ENCODE measurements around the gene CPSF6.

The CPSF6 gene

DNA sequence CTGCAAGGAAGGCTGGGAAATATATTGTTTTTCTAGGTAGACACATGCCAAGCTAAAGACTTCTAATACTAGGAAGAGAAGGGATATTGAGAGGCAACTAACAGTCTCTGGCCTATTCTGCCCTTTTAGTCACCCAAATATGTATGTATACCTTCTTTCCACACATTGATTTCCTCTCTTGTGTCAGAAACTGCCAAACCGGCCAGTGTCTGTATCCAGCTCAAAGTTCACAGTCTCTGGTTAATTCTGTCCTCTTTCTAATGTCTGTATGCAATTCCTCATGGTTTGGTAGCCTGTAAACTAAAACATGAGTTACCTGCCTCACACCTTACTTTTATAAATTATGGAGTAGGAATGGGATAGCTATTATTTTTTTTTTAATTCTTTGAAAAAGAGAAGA lies 25.2 kb upstream of the CPSF6 start:
- H3K4me1 ChIP-seq = no peaks in the 10 kb centered on the region
- no peak overlapping the region for H3K4me3 ChIP-seq
- no peak overlapping the region for H3K27ac ChIP-seq
- H3K9me3 ChIP-seq = no peaks in the 10 kb centered on the region
- no peaks in the 10 kb centered on the region for H3K36me3 ChIP-seq
- TF ChIP-seq, protein P1, sequence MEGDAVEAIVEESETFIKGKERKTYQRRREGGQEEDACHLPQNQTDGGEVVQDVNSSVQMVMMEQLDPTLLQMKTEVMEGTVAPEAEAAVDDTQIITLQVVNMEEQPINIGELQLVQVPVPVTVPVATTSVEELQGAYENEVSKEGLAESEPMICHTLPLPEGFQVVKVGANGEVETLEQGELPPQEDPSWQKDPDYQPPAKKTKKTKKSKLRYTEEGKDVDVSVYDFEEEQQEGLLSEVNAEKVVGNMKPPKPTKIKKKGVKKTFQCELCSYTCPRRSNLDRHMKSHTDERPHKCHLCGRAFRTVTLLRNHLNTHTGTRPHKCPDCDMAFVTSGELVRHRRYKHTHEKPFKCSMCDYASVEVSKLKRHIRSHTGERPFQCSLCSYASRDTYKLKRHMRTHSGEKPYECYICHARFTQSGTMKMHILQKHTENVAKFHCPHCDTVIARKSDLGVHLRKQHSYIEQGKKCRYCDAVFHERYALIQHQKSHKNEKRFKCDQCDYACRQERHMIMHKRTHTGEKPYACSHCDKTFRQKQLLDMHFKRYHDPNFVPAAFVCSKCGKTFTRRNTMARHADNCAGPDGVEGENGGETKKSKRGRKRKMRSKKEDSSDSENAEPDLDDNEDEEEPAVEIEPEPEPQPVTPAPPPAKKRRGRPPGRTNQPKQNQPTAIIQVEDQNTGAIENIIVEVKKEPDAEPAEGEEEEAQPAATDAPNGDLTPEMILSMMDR (IDR thresholded peaks at IDR 0.05) = no peak
- DNase-seq = no peak
- intact Hi-C loops (cut with DNase I; ENCODE audit: low total_unique reads) = no loop called here
- H3K27me3 ChIP-seq = no peaks in the 10 kb centered on the region

DNA sequence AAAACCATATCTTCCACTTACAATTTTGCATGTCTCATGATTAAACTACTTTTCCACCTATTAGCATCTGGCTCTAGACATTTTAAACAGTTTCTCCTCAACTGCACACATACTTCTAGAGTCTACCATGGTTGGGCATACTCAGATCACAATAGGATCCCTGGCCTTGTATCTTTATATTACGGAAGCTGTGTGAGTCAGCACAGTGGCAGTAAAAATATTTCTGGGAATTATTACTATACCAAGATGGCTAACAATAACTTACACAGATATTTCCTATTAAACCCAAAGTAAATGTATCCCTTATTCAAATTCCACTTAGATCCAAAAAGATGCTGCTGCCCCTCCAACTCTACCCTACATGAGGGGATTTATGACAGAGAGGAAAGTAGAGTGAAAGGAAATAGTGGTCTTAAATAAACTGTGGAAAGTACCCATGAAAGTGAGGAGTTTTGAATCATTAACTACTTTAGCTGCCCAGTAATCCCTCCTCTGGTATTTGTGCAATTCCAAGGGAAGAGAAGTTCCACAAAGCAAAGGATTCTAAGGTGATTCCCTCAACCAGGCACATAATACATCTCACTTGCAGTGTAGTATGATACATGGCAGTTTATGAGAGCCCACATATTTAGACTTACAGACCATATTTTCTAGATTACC lies 14.0 kb upstream of the CPSF6 start:
- no peaks in the 10 kb centered on the region for H3K4me1 ChIP-seq
- TF ChIP-seq, protein P1 (IDR thresholded peaks at IDR 0.05) = no peak
- H3K27me3 ChIP-seq = no peaks in the 10 kb centered on the region
- no peak overlapping the region for H3K27ac ChIP-seq
- intact Hi-C loops (cut with DNase I; ENCODE audit: low total_unique reads) = no loop called here
- H3K36me3 ChIP-seq = no peaks in the 10 kb centered on the region
- H3K9me3 ChIP-seq = no peaks in the 10 kb centered on the region
- H3K4me3 ChIP-seq = no peak overlapping the region
- no peak for DNase-seq

DNA sequence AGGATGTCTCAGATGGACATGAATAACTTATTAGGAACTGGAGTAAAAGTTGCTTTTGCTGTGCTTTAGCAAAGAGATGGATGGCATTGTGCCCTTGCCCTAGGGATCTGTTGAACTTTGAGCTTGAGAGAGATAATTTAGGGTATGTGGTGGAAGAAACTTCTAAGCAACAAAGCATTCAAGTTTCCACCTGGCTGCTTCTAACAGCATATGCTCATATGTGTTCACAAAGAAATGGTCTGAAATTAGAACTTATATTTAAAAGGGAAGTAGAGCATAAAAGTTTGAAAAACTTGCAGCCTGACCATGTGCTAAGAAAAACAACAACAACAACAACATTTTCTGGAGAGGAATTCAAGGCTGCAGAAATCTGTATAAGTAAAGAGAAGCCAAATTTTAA lies 7.9 kb upstream of the CPSF6 start:
- H3K4me3 ChIP-seq = no peak overlapping the region
- no peaks in the 10 kb centered on the region for H3K27me3 ChIP-seq
- H3K9me3 ChIP-seq = peaks cover 0 to 9% (median 4%) of the 10 kb centered on the region in 3 donors
- no peaks in the 10 kb centered on the region for H3K36me3 ChIP-seq
- H3K27ac ChIP-seq = no peak overlapping the region
- intact Hi-C loops (cut with DNase I; ENCODE audit: low total_unique reads) = no loop called here
- TF ChIP-seq, protein P1 (IDR thresholded peaks at IDR 0.05) = no peak
- no peak for DNase-seq
- no peaks in the 10 kb centered on the region for H3K4me1 ChIP-seq

DNA sequence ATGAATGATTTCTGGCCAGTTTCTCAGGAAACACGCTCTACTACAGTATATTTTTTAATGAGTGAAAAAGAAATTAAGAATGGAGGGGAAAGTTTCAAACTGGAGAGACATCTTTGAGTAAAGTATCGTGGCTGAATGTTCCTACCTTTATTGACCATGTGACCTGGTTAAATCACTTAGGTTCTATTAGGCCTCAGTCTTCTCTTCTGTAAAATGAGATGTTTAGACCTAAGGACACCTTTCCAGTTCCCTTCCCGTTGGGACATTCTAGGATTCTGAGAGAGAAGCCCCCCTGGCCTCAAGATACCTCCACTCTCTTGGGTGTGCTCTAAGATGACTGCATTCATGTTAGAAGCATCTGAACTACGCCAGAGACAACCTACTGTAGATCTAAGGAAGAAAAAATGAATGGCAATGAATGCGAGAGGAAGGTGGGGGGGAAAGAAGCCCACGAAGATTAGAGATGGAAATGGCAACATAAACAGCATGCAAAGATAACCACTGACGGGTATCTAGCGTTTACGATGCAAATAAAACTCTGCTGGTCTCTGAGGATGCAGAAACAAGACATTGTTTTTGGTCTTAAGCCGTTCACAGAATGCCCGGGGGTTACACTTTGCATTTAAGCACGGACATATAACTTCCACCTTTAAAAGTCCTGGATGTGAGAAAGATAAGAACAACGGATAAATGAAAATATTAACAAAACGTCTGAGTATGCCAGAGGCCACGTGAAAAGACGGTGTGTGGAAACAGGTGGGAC lies 599 bp upstream of the CPSF6 start:
- Histone ChIP-seq H3K27ac (peak overlapping the region; percentile 86 to 92), H3K36me3 (no peaks in the 10 kb centered on the region), H3K4me3 (peak overlapping the region; percentile 66 to 91), H3K4me1 (peaks cover 0 to 33% (median 12%) of the 10 kb centered on the region in 4 donors), H3K27me3 (no peaks in the 10 kb centered on the region), H3K9me3 (no peaks in the 10 kb centered on the region)
- DNase-seq = no peak
- intact Hi-C loops (cut with DNase I; ENCODE audit: low total_unique reads) = loop anchor here (5.0 kb wide), 1 partner anchor 349 kb away; the partner anchor contains the start of gene CCT2
- TF ChIP-seq, protein P1 (IDR thresholded peaks at IDR 0.05) = no peak

DNA sequence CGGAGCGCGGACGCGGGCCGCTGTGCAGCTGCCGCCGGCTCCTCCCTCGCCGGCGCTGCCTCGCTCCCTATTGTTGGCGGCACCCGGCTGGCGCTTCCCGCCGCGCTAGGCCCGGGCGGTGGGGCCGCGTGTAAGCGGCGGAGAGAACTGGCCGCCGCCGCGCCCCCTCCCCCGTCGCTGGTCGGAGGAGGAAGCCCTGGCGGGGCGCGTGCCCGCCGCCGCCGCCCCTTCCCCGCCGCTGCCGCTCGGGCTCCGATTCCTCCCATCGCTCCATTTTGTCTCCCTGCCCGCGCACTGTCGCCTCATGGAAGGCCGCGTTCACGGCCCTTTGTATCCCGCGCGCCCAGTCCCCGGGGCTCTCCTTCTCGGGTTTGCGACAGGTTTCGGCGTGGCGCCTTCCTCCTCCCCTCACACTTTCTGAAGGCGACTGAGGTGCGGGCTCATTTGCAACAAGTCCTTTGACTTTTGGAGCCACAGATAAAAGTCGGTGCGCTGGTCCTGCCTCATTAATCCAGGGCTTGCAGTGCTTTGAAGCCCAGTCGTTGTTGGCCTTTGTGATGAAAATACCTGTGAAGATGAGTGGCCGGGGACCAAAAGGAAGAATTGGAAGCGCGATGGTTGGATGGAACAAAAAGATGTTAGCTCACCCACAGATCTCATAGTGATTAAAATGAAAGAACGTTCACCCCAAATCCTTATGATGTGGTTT lies 707 bp downstream of the CPSF6 start:
- TF ChIP-seq, protein P1 (IDR thresholded peaks at IDR 0.05) = no peak
- Histone ChIP-seq H3K36me3 (no peaks in the 10 kb centered on the region), H3K4me1 (peaks cover 0 to 43% (median 12%) of the 10 kb centered on the region in 4 donors), H3K27me3 (no peaks in the 10 kb centered on the region), H3K9me3 (no peaks in the 10 kb centered on the region), H3K27ac (peak overlapping the region; percentile 86 to 92), H3K4me3 (peak overlapping the region; percentile 66 to 91)
- intact Hi-C loops (cut with DNase I; ENCODE audit: low total_unique reads) = loop anchor here (5.0 kb wide), 1 partner anchor 347 kb away; the partner anchor contains the start of gene CCT2
- DNase-seq = peak; percentile 51 to 73
